Cardiac muscle cell (in vitro differentiated cells and primary cell): ENCODE measurements around the gene MSL3B.

Experiments
- DNase-seq, 2 donors: peaks; one replicate each; pipeline versions ENCODE4 v3.0.0 to v3.0.0-alpha.2; 2010 to 2017; ENCODE audit warnings: low read depth in 1 of 2, low spot score in 1 of 2
- H3K27ac ChIP-seq: fragments of 200-600 bp; sonication (generic); 2 replicates; pipeline ENCODE4 v1.5.1; 2016
- H3K27me3 ChIP-seq: fragments of 200-600 bp; sonication (generic); 2 replicates; pipeline ENCODE4 v1.6.0; 2016; ENCODE audit warnings: control low read depth
- H3K36me3 ChIP-seq: fragments of 200-600 bp; sonication (generic); 2 replicates; pipeline ENCODE4 v1.5.1; 2016; ENCODE audit warnings: control low read depth
- H3K4me1 ChIP-seq: fragments of 200-600 bp; sonication (generic); 2 replicates; pipeline ENCODE4 v1.8.1; 2017; ENCODE audit warnings: low read depth, mild to moderate bottlenecking, mixed run types
- H3K4me3 ChIP-seq: fragments of 200-600 bp; sonication (generic); 2 replicates; pipeline ENCODE4 v1.5.1; 2016; ENCODE audit warnings: mild to moderate bottlenecking
- H3K9me3 ChIP-seq: fragments of 200-600 bp; sonication (generic); 2 replicates; pipeline ENCODE4 v1.5.1; 2017; ENCODE audit warnings: low read depth, mild to moderate bottlenecking, control low read depth
- TF ChIP-seq, protein P1 (sequence below): IDR thresholded peaks from 2 replicates; pipeline ENCODE4 v1.5.1; 2012; ENCODE audit warnings: low read depth, mild to moderate bottlenecking, low read length

Gene MSL3B

DNA sequence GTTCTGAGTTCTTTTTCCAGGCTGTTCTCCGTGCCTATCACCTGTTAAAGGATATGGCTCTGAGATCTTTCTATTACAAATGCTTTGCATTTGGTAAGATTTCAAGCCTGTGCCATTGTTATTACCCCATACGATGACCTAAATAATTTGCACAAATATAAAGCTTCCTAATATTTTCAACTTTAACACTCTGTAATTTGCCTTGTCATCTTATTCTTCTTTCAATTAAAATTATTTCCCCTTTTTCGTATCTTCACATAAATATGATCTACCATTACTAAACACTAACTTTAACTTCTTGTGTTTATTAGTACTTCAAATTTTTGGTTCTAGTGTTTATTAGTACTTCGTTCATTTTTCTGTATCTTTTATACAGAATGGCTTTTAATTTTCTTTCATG, 3.2 kb upstream of the MSL3B start:
- DNase-seq = no peak
- peaks cover 22% of the 10 kb centered on the region for H3K27me3 ChIP-seq
- H3K4me3 ChIP-seq = no peak overlapping the region
- H3K4me1 ChIP-seq = no peaks in the 10 kb centered on the region
- no peaks in the 10 kb centered on the region for H3K36me3 ChIP-seq
- no peak overlapping the region for H3K27ac ChIP-seq
- H3K9me3 ChIP-seq = no peaks in the 10 kb centered on the region
- TF ChIP-seq, protein P1, sequence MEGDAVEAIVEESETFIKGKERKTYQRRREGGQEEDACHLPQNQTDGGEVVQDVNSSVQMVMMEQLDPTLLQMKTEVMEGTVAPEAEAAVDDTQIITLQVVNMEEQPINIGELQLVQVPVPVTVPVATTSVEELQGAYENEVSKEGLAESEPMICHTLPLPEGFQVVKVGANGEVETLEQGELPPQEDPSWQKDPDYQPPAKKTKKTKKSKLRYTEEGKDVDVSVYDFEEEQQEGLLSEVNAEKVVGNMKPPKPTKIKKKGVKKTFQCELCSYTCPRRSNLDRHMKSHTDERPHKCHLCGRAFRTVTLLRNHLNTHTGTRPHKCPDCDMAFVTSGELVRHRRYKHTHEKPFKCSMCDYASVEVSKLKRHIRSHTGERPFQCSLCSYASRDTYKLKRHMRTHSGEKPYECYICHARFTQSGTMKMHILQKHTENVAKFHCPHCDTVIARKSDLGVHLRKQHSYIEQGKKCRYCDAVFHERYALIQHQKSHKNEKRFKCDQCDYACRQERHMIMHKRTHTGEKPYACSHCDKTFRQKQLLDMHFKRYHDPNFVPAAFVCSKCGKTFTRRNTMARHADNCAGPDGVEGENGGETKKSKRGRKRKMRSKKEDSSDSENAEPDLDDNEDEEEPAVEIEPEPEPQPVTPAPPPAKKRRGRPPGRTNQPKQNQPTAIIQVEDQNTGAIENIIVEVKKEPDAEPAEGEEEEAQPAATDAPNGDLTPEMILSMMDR = no peak

DNA sequence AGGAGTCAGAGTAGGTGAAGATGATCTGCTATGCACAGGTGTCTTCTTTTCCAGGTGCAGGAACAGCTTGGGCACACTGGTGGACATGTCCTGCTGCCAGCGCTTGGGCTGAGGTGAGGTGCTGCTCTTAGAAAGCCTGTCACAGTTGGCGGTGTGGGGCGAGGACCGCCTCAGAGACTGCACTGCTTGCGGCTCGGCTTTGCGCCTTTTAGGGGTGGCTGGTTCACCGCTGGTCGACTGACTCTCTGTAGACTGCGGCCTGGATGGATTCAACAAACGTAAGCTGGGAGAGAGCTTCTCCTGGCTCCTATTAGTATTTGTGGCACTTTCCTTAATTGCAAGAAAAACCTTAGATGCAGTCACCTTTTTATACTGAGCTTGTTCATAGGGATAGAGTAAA, 1.7 kb downstream of the MSL3B start:
- Histone ChIP-seq H3K4me3 (no peak overlapping the region), H3K27me3 (peaks cover 6% of the 10 kb centered on the region), H3K4me1 (no peaks in the 10 kb centered on the region), H3K36me3 (no peaks in the 10 kb centered on the region), H3K27ac (no peak overlapping the region), H3K9me3 (no peaks in the 10 kb centered on the region)
- TF ChIP-seq, protein P1 = no peak
- no peak for DNase-seq

DNA sequence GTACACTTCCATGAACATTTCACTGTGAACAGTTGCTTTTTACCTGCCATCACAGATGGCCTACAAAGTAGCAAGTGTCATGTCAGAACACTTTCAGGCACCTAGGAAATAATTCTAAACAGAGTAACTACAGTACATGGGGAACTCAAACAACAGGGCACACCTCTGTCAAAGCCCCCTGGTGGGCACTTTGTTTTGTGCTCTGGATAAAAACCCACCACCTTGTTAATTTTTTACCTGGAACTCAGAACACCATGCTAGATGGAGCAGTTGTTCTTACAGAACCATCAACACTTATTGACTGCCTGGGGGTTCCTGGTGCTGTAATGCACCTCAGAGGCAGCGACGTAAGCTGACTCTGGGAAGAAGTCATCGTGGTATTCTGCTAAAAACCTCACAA, 2.3 kb downstream of the MSL3B start:
- TF ChIP-seq, protein P1 = peak; percentile 17
- no peak for DNase-seq
- no peaks in the 10 kb centered on the region for H3K9me3 ChIP-seq
- no peak overlapping the region for H3K27ac ChIP-seq
- H3K36me3 ChIP-seq = no peaks in the 10 kb centered on the region
- H3K4me3 ChIP-seq = no peak overlapping the region
- H3K4me1 ChIP-seq = no peaks in the 10 kb centered on the region
- peaks cover 4% of the 10 kb centered on the region for H3K27me3 ChIP-seq

DNA sequence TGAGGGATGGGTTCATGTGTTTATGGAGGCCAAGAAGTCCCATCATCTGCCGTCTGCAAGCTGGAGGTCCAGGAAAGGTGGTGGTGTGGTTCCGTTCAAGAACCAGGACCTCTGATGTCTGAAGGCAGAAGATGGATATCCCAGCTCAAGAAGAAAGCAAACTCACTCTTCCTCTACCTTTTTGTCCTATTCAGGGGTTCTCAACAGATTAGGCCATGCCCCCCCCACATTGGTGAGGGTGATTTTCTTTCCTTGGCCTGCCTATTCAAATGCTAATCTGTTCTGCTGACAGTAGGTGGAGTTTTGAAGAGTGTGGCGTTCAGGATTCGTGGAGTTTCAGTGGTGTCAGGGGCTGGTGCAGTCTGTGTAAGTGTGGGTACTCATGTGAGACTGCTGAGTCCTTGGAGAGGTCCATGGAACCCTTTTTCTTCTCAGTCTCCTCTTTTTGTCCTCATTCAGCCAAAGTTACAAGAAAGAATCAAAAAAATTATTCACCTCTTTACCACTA, 5.9 kb downstream of the MSL3B start:
- Histone ChIP-seq H3K27me3 (no peaks in the 10 kb centered on the region), H3K4me3 (no peak overlapping the region), H3K27ac (no peak overlapping the region), H3K36me3 (no peaks in the 10 kb centered on the region), H3K9me3 (no peaks in the 10 kb centered on the region), H3K4me1 (no peaks in the 10 kb centered on the region)
- no peak for DNase-seq
- TF ChIP-seq, protein P1 = no peak

- Histone ChIP-seq H3K27me3 (no peaks in the 10 kb centered on the region), H3K27ac (no peak overlapping the region), H3K4me1 (no peaks in the 10 kb centered on the region), H3K9me3 (no peaks in the 10 kb centered on the region), H3K36me3 (no peaks in the 10 kb centered on the region), H3K4me3 (no peak overlapping the region)
- no peak for DNase-seq
- TF ChIP-seq, protein P1 = no peak
Observed at GRCh38 chr2:233858331-233858730, 9.9 kb downstream of the MSL3B start.
